ENCODE measurements around the gene HECTD1. TPM values are rescaled to one million over a fixed set of nuclear protein-coding genes. Genes with fewer than 3 reads are reported as not detected.

Gene HECTD1
- polyA plus RNA-seq, 1 experiment = 70.5 TPM

DNA sequence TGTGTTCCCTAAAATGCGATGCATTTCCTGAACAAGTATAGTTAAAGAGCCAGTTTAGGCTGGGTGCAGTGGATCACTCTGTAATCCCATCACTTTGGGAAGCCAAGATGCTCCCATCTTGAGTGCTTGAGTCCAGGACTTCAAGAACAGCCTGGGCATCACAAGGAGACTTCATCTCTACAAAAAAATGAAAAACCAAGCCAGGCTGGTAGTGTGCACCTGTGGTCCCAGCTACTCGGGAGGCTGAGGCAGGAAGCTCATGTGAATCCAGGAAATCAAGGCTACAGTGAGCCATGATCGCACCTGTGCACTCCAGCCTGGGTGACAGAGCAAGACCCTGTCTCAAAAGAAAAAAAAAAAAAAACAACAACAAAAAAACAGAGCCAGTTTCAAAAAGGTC lies 26.3 kb downstream of the HECTD1 start:
- no peak for DNase-seq (ENCODE audit: low read depth)
- no peaks in the 10 kb centered on the region for H3K27me3 ChIP-seq (ENCODE audit: control insufficient read depth, insufficient read depth, low read length)
- TF ChIP-seq, protein P1, sequence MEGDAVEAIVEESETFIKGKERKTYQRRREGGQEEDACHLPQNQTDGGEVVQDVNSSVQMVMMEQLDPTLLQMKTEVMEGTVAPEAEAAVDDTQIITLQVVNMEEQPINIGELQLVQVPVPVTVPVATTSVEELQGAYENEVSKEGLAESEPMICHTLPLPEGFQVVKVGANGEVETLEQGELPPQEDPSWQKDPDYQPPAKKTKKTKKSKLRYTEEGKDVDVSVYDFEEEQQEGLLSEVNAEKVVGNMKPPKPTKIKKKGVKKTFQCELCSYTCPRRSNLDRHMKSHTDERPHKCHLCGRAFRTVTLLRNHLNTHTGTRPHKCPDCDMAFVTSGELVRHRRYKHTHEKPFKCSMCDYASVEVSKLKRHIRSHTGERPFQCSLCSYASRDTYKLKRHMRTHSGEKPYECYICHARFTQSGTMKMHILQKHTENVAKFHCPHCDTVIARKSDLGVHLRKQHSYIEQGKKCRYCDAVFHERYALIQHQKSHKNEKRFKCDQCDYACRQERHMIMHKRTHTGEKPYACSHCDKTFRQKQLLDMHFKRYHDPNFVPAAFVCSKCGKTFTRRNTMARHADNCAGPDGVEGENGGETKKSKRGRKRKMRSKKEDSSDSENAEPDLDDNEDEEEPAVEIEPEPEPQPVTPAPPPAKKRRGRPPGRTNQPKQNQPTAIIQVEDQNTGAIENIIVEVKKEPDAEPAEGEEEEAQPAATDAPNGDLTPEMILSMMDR (IDR thresholded peaks at IDR 0.05; ENCODE audit: insufficient read depth, low read depth, low read length) = no peak
- ChIA-PET CTCF (no interaction called here), POLR2A (no interaction called here)
- H3K36me3 ChIP-seq (ENCODE audit: control insufficient read depth, insufficient read depth, low read length) = peaks cover 2% of the 10 kb centered on the region; the same call in 1 of the 2 replicates
- no peak overlapping the region for H3K4me3 ChIP-seq (ENCODE audit: low read depth, low read length)

DNA sequence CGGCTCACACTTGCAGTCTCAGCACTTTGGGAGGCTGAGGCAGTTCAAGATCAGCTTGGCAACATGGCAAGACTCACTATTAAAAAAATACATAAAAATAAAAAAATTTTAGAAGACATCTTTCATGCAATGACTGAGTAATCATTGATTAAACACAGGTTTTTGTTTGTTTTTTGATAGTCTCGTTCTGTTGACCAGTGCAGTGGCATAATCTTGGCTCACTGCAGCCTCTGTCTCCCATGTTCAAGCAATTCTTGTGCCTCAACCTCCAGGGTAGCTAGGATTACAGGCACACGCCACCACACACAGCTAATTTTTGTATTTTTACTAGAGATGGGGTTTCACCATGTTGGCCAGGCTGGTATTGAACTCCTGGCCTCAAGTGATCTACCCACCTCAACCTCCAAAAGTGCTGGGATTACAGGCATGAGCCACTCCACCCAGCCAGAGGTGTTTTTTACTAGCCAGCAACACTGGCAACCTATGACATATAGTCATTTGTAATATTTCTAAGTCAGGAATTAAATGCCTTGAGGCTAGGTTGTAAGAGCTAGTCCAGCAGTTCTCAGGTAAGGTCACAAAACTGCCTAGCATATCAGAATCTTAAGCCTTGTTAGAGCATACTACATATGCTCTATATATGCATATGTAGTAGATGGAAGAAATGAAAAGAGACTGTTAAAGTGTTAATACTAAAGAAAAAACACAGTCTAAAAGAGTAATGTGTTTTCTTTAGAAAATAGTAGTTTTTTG lies 27.1 kb downstream of the HECTD1 start:
- Histone ChIP-seq H3K27me3 (ENCODE audit: control insufficient read depth, insufficient read depth, low read length) (no peaks in the 10 kb centered on the region), H3K36me3 (ENCODE audit: control insufficient read depth, insufficient read depth, low read length) (peaks cover 2% of the 10 kb centered on the region; the same call in 1 of the 2 replicates), H3K4me3 (ENCODE audit: low read depth, low read length) (no peak overlapping the region)
- DNase-seq (ENCODE audit: low read depth) = no peak
- CTCF ChIA-PET = interaction anchor here (1.7 kb wide), 1 partner anchor 27 kb away, joined by 4 read pairs; the partner anchor contains the start of gene HECTD1
- TF ChIP-seq, protein P1 (IDR thresholded peaks at IDR 0.05; ENCODE audit: insufficient read depth, low read depth, low read length) = no peak
- POLR2A ChIA-PET = no interaction called here

DNA sequence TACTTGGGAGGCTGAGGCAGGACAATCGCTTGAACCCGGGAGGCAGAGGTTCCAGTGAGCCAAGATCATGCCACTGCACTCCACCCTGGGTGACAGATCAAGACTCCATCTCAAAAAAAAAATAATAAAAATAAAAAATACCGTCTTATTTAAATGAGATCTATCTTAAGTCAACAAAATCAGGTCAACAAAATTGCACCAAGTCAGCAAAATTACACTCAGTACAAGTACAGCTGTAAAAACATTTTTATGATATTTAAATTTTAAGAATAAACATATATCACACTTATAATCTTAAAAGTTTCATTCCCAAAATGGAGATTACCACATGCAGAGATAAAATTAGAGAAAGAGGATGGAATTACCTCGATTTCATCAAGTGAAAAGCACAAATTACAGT lies 33.2 kb downstream of the HECTD1 start:
- Histone ChIP-seq H3K27me3 (ENCODE audit: control insufficient read depth, insufficient read depth, low read length) (no peaks in the 10 kb centered on the region), H3K36me3 (ENCODE audit: control insufficient read depth, insufficient read depth, low read length) (peaks cover 4% of the 10 kb centered on the region), H3K4me3 (ENCODE audit: low read depth, low read length) (no peak overlapping the region)
- ChIA-PET POLR2A (interaction anchor here (0.7 kb wide), 1 partner anchor 24 kb away, joined by 10 read pairs; no protein-coding TSS in a partner anchor), CTCF (interaction anchor here (0.7 kb wide), 1 partner anchor 15 kb away, joined by 3 read pairs; no protein-coding TSS in a partner anchor)
- TF ChIP-seq, protein P1 (IDR thresholded peaks at IDR 0.05; ENCODE audit: insufficient read depth, low read depth, low read length) = no peak
- no peak for DNase-seq (ENCODE audit: low read depth)

DNA sequence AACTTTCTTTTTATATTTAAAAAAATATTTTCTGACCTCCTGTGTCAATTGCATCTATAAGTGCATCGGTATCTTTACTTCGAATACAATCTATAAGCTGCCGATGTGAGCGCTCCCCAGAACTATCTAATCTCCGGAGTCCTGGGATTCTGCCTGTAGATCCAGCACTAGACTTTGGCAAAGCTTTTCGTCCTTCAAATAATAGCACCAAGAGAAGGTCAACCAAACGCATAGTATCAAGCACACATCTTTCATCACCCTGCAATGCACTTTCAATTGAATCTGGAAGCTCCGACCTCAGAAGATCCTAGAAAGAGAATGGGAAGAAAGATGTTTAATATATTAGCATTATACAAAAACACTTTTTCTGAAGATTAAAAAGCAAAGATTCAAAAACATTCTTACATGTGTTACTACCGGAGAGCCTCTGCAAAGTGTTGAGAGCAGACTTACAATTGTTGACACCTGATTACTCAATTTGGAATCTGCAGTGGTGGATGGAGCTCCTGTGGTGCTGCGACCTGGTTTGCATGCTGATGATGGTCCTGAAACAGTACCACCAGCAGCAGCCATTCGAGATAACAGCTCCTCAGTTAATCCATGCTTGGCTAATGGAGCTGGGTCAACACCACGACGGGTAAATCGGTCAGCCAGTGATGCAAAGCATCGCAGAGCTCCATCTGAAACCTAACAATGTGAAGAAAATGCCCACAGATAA lies 34.3 kb downstream of the HECTD1 start:
- DNase-seq (ENCODE audit: low read depth) = no peak
- TF ChIP-seq, protein P1 (IDR thresholded peaks at IDR 0.05; ENCODE audit: insufficient read depth, low read depth, low read length) = no peak
- Histone ChIP-seq H3K4me3 (ENCODE audit: low read depth, low read length) (no peak overlapping the region), H3K36me3 (ENCODE audit: control insufficient read depth, insufficient read depth, low read length) (peaks cover 4% of the 10 kb centered on the region), H3K27me3 (ENCODE audit: control insufficient read depth, insufficient read depth, low read length) (no peaks in the 10 kb centered on the region)
- ChIA-PET POLR2A (no interaction called here), CTCF (interaction anchor here (1.2 kb wide), 1 partner anchor 35 kb away, joined by 5 read pairs; the partner anchor contains the start of gene HECTD1)

DNA sequence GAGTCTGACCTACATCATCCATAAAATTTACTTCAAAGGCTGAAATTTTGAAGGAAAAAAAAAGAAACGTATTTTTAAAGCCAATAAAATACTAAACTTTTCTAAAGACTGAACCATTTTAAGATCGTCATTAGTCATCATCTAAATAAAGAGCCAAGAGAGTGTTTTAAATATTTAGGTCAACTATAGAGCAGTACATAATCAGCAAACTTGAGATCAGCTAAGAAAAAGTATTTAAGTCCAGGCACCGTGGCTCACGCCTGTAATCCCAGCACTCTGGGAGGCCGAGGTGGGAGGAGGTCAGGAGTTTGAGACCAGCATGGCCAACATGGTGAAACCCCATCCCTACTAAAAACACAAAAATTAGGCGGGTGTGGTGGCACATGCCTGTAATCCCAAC lies 35.5 kb downstream of the HECTD1 start:
- POLR2A ChIA-PET = no interaction called here
- TF ChIP-seq, protein P1 (IDR thresholded peaks at IDR 0.05; ENCODE audit: insufficient read depth, low read depth, low read length) = no peak
- no peak overlapping the region for H3K4me3 ChIP-seq (ENCODE audit: low read depth, low read length)
- DNase-seq (ENCODE audit: low read depth) = peak; percentile 11
- peaks cover 5% of the 10 kb centered on the region for H3K36me3 ChIP-seq (ENCODE audit: control insufficient read depth, insufficient read depth, low read length)
- no peaks in the 10 kb centered on the region for H3K27me3 ChIP-seq (ENCODE audit: control insufficient read depth, insufficient read depth, low read length)
- CTCF ChIA-PET = interaction anchor here (0.6 kb wide), 1 partner anchor 87 kb away, joined by 3 read pairs; no protein-coding TSS in a partner anchor

All from BJ (cell line).